A172 (cell line): ENCODE data around the gene FGGY. TPM values are rescaled to one million over a fixed set of nuclear protein-coding genes. Genes with fewer than 3 reads are reported as not detected.
"Not testable (repeated sequence)": the region's sequence is repeated elsewhere in the genome, so short reads cannot be mapped to it uniquely, and the experiment has no call there.

Experiments used
- DNase-seq: peaks from one replicate; pipeline ENCODE4 v3.0.0-alpha.2; 2015; ENCODE audit warnings: low spot score
- total RNA-seq: library from RNA; depleted of rRNA; stranded (reverse); fragments of >200 nt; shearing (Covaris generic); gene quantifications from 2 replicates; pipeline ENCODE4 v1.2.3, GENCODE V29; 2014

FGGY gene
- total RNA-seq, 1 experiment from 2014 or later: 15.3 TPM

GRCh38 chr1:59732214-59732955 is 435.5 kb downstream of the FGGY start:
- DNase-seq: no peak

GRCh38 chr1:59733443-59734141 is 436.7 kb downstream of the FGGY start:
- DNase-seq: no peak

- DNase-seq: not testable (repeated sequence)
Measured at GRCh38 chr1:59735927-59736326, 439.0 kb downstream of the FGGY start.

GRCh38 chr1:59736744-59737143 is 439.9 kb downstream of the FGGY start:
- no peak for DNase-seq

- no peak for DNase-seq
Measured at GRCh38 chr1:59737638-59738037, 440.7 kb downstream of the FGGY start.

- no peak for DNase-seq
Measured at GRCh38 chr1:59738152-59738551, 441.3 kb downstream of the FGGY start.

GRCh38 chr1:59738591-59739015 is 441.7 kb downstream of the FGGY start:
- DNase-seq: peak; percentile 63

- DNase-seq: no peak
Measured at GRCh38 chr1:59739111-59739510, 442.2 kb downstream of the FGGY start.

- no peak for DNase-seq
Measured at GRCh38 chr1:59742526-59742925, 445.6 kb downstream of the FGGY start.

- DNase-seq: no peak
Measured at GRCh38 chr1:59743324-59744091, 446.6 kb downstream of the FGGY start.

GRCh38 chr1:59747420-59748024 is 450.6 kb downstream of the FGGY start:
- DNase-seq: no peak

GRCh38 chr1:59748123-59748522 is 451.2 kb downstream of the FGGY start:
- DNase-seq: no peak

GRCh38 chr1:59750328-59751003 is 453.6 kb downstream of the FGGY start:
- DNase-seq: peak; percentile 71

- no peak for DNase-seq
Measured at GRCh38 chr1:59751004-59751395, 454.1 kb downstream of the FGGY start.

- DNase-seq: no peak
Measured at GRCh38 chr1:59751801-59752200, 454.9 kb downstream of the FGGY start.

- DNase-seq: no peak
Measured at GRCh38 chr1:59752556-59753414, 455.9 kb downstream of the FGGY start.

- DNase-seq: no peak
Measured at GRCh38 chr1:59755069-59755685, 458.3 kb downstream of the FGGY start.

- DNase-seq: no peak
Measured at GRCh38 chr1:59757197-59757747, 460.4 kb downstream of the FGGY start.

GRCh38 chr1:59759156-59759925 is 462.4 kb downstream of the FGGY start:
- DNase-seq: peak; percentile 75
